GM18498 (cell line): ENCODE measurements around the gene P2RY8.

ENCODE experiments used
- ATAC-seq: cut with Tn5 transposase; IDR thresholded peaks from one replicate; pipeline ENCODE4 v1.9.1; 2021; ENCODE audit warnings: mild to moderate bottlenecking, moderate library complexity; ENCODE audit not compliant: unreplicated experiment

Gene P2RY8

GRCh38 chrX:1420371-1420770 is 116.6 kb downstream of the P2RY8 start:
- no peak for ATAC-seq

- no peak for ATAC-seq
These were observed 117.2 kb downstream of the P2RY8 start for GRCh38 chrX:1419545-1420355.

GRCh38 chrX:1418901-1419544 is 118.0 kb downstream of the P2RY8 start:
- no peak for ATAC-seq

- ATAC-seq, result no peak
These were observed 118.8 kb downstream of the P2RY8 start for GRCh38 chrX:1417921-1418771.

GRCh38 chrX:1416965-1417760 is 119.8 kb downstream of the P2RY8 start:
- no peak for ATAC-seq

GRCh38 chrX:1416327-1416784 is 120.6 kb downstream of the P2RY8 start:
- ATAC-seq, result no peak
